Measurements from ENCODE around the gene ABR. TPM values are rescaled to one million over a fixed set of nuclear protein-coding genes. Genes with fewer than 3 reads are reported as not detected.

Gene ABR
- total RNA-seq, 5 donors from 2014 or later (not counting 1 experiment from before 2014, with no cell fraction given), result 89.4 to 165 (median 125) TPM

- no peaks in the 10 kb centered on the region for H3K36me3 Mint-ChIP-seq
- ChIA-PET POLR2A (no interaction called here), CTCF (interaction anchor here in 1 of 2 donors (0.6 to 0.7 kb wide), 2 partner anchors 12 to 196 kb away, joined by 3 to 4 read pairs; no protein-coding TSS in a partner anchor)
- no peak overlapping the region for H3K4me3 Mint-ChIP-seq
- no peak for ATAC-seq (replicated peaks in 1 of 4)
- H3K27me3 Mint-ChIP-seq, result no peaks in the 10 kb centered on the region
- Histone ChIP-seq H3K27ac (ENCODE audit: low read length) (no peak overlapping the region), H3K4me1 (ENCODE audit: control insufficient read depth in 1 of 2, extremely low read depth in 1 of 2, insufficient read depth in 2 of 2, low read length in 2 of 2) (peaks cover 0 to 15% of the 10 kb centered on the region in 2 experiments), H3K36me3 (ENCODE audit: control insufficient read depth in 2 of 2, extremely low read depth in 1 of 2, insufficient read depth in 1 of 2, low read length in 1 of 2) (no peaks in the 10 kb centered on the region), H3K27me3 (replicated peaks in 1 of 2; ENCODE audit: control insufficient read depth in 2 of 2, extremely low read depth in 1 of 2, insufficient read depth in 2 of 2, low read length in 1 of 2) (peaks cover 0 to 11% of the 10 kb centered on the region in 2 experiments), H3K4me3 (ENCODE audit: control insufficient read depth in 1 of 2, extremely low read depth in 1 of 2, low read length in 1 of 2) (no peak overlapping the region), H3K9me3 (no peaks in the 10 kb centered on the region)
- no peaks in the 10 kb centered on the region for H3K9me3 Mint-ChIP-seq
- no peak overlapping the region for H3K27ac Mint-ChIP-seq
- 86% methylated on average over 2 of the region's 3 CpGs for WGBS (ENCODE audit: insufficient coverage)
- H3K4me1 Mint-ChIP-seq, result peaks cover 12 to 13% (median 13%) of the 10 kb centered on the region in 3 donors
- DNase-seq, result no peak
These were observed 195.9 kb downstream of the ABR start for GRCh38 chr17:983921-984320.

GRCh38 chr17:981292-981658 lies 198.5 kb downstream of the ABR start:
- WGBS (ENCODE audit: insufficient coverage), result 4% methylated on average over 3 of the region's 10 CpGs
- no peak for DNase-seq
- Mint-ChIP-seq H3K36me3 (no peaks in the 10 kb centered on the region), H3K9me3 (no peaks in the 10 kb centered on the region), H3K27me3 (peaks cover 19 to 21% of the 10 kb centered on the region in 2 donors), H3K27ac (peak overlapping the region; percentile 10 to 88), H3K4me1 (peaks cover 19 to 21% (median 20%) of the 10 kb centered on the region in 3 donors), H3K4me3 (peak overlapping the region; percentile 77 to 82 (median 81))
- Histone ChIP-seq H3K27ac (ENCODE audit: low read length) (peak overlapping the region; percentile 24), H3K4me1 (ENCODE audit: control insufficient read depth in 1 of 2, extremely low read depth in 1 of 2, insufficient read depth in 2 of 2, low read length in 2 of 2) (peaks cover 0 to 25% of the 10 kb centered on the region in 2 experiments), H3K4me3 (ENCODE audit: control insufficient read depth in 1 of 2, extremely low read depth in 1 of 2, low read length in 1 of 2) (no peak overlapping the region), H3K9me3 (no peaks in the 10 kb centered on the region), H3K36me3 (ENCODE audit: control insufficient read depth in 2 of 2, extremely low read depth in 1 of 2, insufficient read depth in 1 of 2, low read length in 1 of 2) (no peaks in the 10 kb centered on the region), H3K27me3 (replicated peaks in 1 of 2; ENCODE audit: control insufficient read depth in 2 of 2, extremely low read depth in 1 of 2, insufficient read depth in 2 of 2, low read length in 1 of 2) (peaks cover 7 to 26% of the 10 kb centered on the region in 2 experiments)
- CTCF ChIA-PET, result interaction anchor here in 1 of 2 donors (0.5 to 2.3 kb wide), 10 partner anchors 15 to 281 kb away, joined by 3 to 26 read pairs (median 7); partner anchors contain the start of genes GLOD4, MRM3 and TIMM22
- no peak for ATAC-seq (replicated peaks in 1 of 4)
- POLR2A ChIA-PET, result interaction anchor here in 1 of 2 donors (0.6 kb wide), 1 partner anchor 125 kb away, joined by 4 read pairs; no protein-coding TSS in a partner anchor

GRCh38 chr17:980406-981291 lies 199.1 kb downstream of the ABR start:
- no peaks in the 10 kb centered on the region for H3K9me3 ChIP-seq
- H3K4me3 ChIP-seq (ENCODE audit: control insufficient read depth in 1 of 2, extremely low read depth in 1 of 2, low read length in 1 of 2), result peak overlapping the region; percentile 56 to 63
- peak overlapping the region; percentile 77 to 82 (median 81) for H3K4me3 Mint-ChIP-seq
- H3K9me3 Mint-ChIP-seq, result no peaks in the 10 kb centered on the region
- POLR2A ChIA-PET, result interaction anchor here in 1 of 2 donors (0.6 kb wide), 2 partner anchors 16 to 124 kb away, joined by 3 to 4 read pairs; no protein-coding TSS in a partner anchor
- H3K4me1 Mint-ChIP-seq, result peaks cover 19 to 21% (median 20%) of the 10 kb centered on the region in 3 donors
- no peaks in the 10 kb centered on the region for H3K36me3 Mint-ChIP-seq
- peak overlapping the region; percentile 36 to 88 for H3K27ac Mint-ChIP-seq
- 15% methylated on average over 23 of the region's 43 CpGs for WGBS (ENCODE audit: insufficient coverage)
- H3K27me3 ChIP-seq (replicated peaks in 1 of 2; ENCODE audit: control insufficient read depth in 2 of 2, extremely low read depth in 1 of 2, insufficient read depth in 2 of 2, low read length in 1 of 2), result peaks cover 7 to 26% of the 10 kb centered on the region in 2 experiments
- CTCF ChIA-PET, result interaction anchor here in 1 of 2 donors (0.6 to 2.3 kb wide), 10 partner anchors 15 to 281 kb away, joined by 3 to 26 read pairs (median 7); partner anchors contain the start of genes GLOD4, MRM3 and TIMM22
- H3K36me3 ChIP-seq (ENCODE audit: control insufficient read depth in 2 of 2, extremely low read depth in 1 of 2, insufficient read depth in 1 of 2, low read length in 1 of 2), result no peaks in the 10 kb centered on the region
- ATAC-seq (replicated peaks in 1 of 4) (peak; percentile 63 to 83 (median 68)), DNase-seq (peak; percentile 48 to 90 (median 77))
- peaks cover 0 to 25% of the 10 kb centered on the region in 2 experiments for H3K4me1 ChIP-seq (ENCODE audit: control insufficient read depth in 1 of 2, extremely low read depth in 1 of 2, insufficient read depth in 2 of 2, low read length in 2 of 2)
- peak overlapping the region; percentile 24 for H3K27ac ChIP-seq (ENCODE audit: low read length)
- peaks cover 24 to 27% of the 10 kb centered on the region in 2 donors for H3K27me3 Mint-ChIP-seq

GRCh38 chr17:979539-980405 lies 200.0 kb downstream of the ABR start, which contains the start of gene NXN:
Gene NXN (minus strand): TSS chr17:979776.
- Mint-ChIP-seq H3K36me3 (no peaks in the 10 kb centered on the region), H3K9me3 (no peaks in the 10 kb centered on the region), H3K27ac (peak within 1 kb of the TSS; percentile 36 to 88), H3K4me1 (peaks cover 19 to 21% (median 20%) of the 10 kb centered on the region in 3 donors), H3K4me3 (peak within 1 kb of the TSS; percentile 74 to 82 (median 75)), H3K27me3 (peaks cover 31 to 35% of the 10 kb centered on the region in 2 donors)
- Histone ChIP-seq H3K4me3 (ENCODE audit: control insufficient read depth in 1 of 2, extremely low read depth in 1 of 2, low read length in 1 of 2) (peak within 1 kb of the TSS; percentile 56 to 63), H3K36me3 (ENCODE audit: control insufficient read depth in 2 of 2, extremely low read depth in 1 of 2, insufficient read depth in 1 of 2, low read length in 1 of 2) (no peaks in the 10 kb centered on the region), H3K9me3 (no peaks in the 10 kb centered on the region), H3K27ac (ENCODE audit: low read length) (no peak within 1 kb of the TSS), H3K4me1 (ENCODE audit: control insufficient read depth in 1 of 2, extremely low read depth in 1 of 2, insufficient read depth in 2 of 2, low read length in 2 of 2) (peaks cover 0 to 25% of the 10 kb centered on the region in 2 experiments), H3K27me3 (replicated peaks in 1 of 2; ENCODE audit: control insufficient read depth in 2 of 2, extremely low read depth in 1 of 2, insufficient read depth in 2 of 2, low read length in 1 of 2) (peaks cover 7 to 35% of the 10 kb centered on the region in 2 experiments)
- ChIA-PET POLR2A (no interaction called here), CTCF (interaction anchor here in 1 of 2 donors (1.8 to 2.3 kb wide), 2 partner anchors 16 to 20 kb away, joined by 16 to 26 read pairs; partner anchors contain the start of gene TIMM22)
- WGBS (ENCODE audit: insufficient coverage), result 2% methylated on average over 65 of the region's 94 CpGs
- DNase-seq, result peak; percentile 61 to 92 (median 83)
- peak; percentile 81 to 92 (median 84) for ATAC-seq (replicated peaks in 1 of 4)

- H3K4me1 Mint-ChIP-seq, result peaks cover 19 to 21% (median 20%) of the 10 kb centered on the region in 3 donors
- H3K36me3 Mint-ChIP-seq, result no peaks in the 10 kb centered on the region
- Histone ChIP-seq H3K27me3 (replicated peaks in 1 of 2; ENCODE audit: control insufficient read depth in 2 of 2, extremely low read depth in 1 of 2, insufficient read depth in 2 of 2, low read length in 1 of 2) (peaks cover 7 to 36% of the 10 kb centered on the region in 2 experiments), H3K36me3 (ENCODE audit: control insufficient read depth in 2 of 2, extremely low read depth in 1 of 2, insufficient read depth in 1 of 2, low read length in 1 of 2) (no peaks in the 10 kb centered on the region), H3K4me1 (ENCODE audit: control insufficient read depth in 1 of 2, extremely low read depth in 1 of 2, insufficient read depth in 2 of 2, low read length in 2 of 2) (peaks cover 0 to 25% of the 10 kb centered on the region in 2 experiments), H3K4me3 (ENCODE audit: control insufficient read depth in 1 of 2, extremely low read depth in 1 of 2, low read length in 1 of 2) (peak overlapping the region in 1 of 2 donors; percentile 27), H3K9me3 (no peaks in the 10 kb centered on the region), H3K27ac (ENCODE audit: low read length) (no peak overlapping the region)
- peaks cover 31 to 38% of the 10 kb centered on the region in 2 donors for H3K27me3 Mint-ChIP-seq
- POLR2A ChIA-PET, result no interaction called here
- H3K27ac Mint-ChIP-seq, result no peak overlapping the region
- DNase-seq (no peak), ATAC-seq (replicated peaks in 1 of 4) (no peak)
- peak overlapping the region in 2 of 3 donors; percentile 17 to 82 for H3K4me3 Mint-ChIP-seq
- no peaks in the 10 kb centered on the region for H3K9me3 Mint-ChIP-seq
- WGBS (ENCODE audit: insufficient coverage), result 1% methylated on average over 40 of the region's 42 CpGs
- CTCF ChIA-PET, result interaction anchor here in 1 of 2 donors (2.3 kb wide), 1 partner anchor 17 kb away, joined by 26 read pairs; the partner anchor contains the start of gene TIMM22
These were observed 200.6 kb downstream of the ABR start for GRCh38 chr17:979212-979538.
